GM12891 (cell line): ENCODE results near the gene CDC25B.

Experiments used
- PAX5 ChIP-seq: IDR thresholded peaks from 2 replicates; pipeline ENCODE4 v1.6.1; 2011; ENCODE audit warnings: low read length, moderate library complexity, mild to moderate bottlenecking; ENCODE audit not compliant: insufficient read depth, severe bottlenecking
- POLR2A ChIP-seq: IDR thresholded peaks from 2 replicates; pipeline ENCODE4 v1.6.1; 2011; ENCODE audit warnings: low read depth, low read length, control low read depth
- POLR2AphosphoS5 ChIP-seq: IDR thresholded peaks from 2 replicates; pipeline ENCODE4 v1.6.1; 2011; ENCODE audit warnings: low read depth, low read length, control low read depth
- POU2F2 ChIP-seq: IDR thresholded peaks from 2 replicates; pipeline ENCODE4 v1.6.1; 2011; ENCODE audit warnings: low read depth, mild to moderate bottlenecking, control low read depth, low read length, moderate library complexity
- SPI1 ChIP-seq: IDR thresholded peaks from 2 replicates; pipeline ENCODE4 v1.6.1; 2011; ENCODE audit warnings: low read depth, low read length, control low read depth
- TAF1 ChIP-seq: IDR thresholded peaks from 2 replicates; pipeline ENCODE4 v1.6.1; 2011; ENCODE audit warnings: low read depth, low read length, control low read depth

- no peak for TF ChIP-seq POLR2A
- no peak for TF ChIP-seq TAF1
- TF ChIP-seq POLR2AphosphoS5, result no peak
- TF ChIP-seq POU2F2, result no peak
- no peak for TF ChIP-seq SPI1
- no peak for TF ChIP-seq PAX5
Observed at GRCh38 chr20:3801299-3801698, 5.2 kb downstream of the CDC25B start.
